ENCODE data around the gene MRPS21. TPM values are rescaled to one million over a fixed set of nuclear protein-coding genes. Genes with fewer than 3 reads are reported as not detected.
"Not testable (repeated sequence)": the region's sequence is repeated elsewhere in the genome, so short reads cannot be mapped to it uniquely, and the experiment has no call there.

Gene MRPS21
- total RNA-seq, 1 donor from 2014 or later, result 83.4 TPM

GRCh38 chr1:150288382-150288781 is 5.3 kb upstream of the MRPS21 start:
- Mint-ChIP-seq H3K4me3 (ENCODE audit: low read depth) (no peak overlapping the region), H3K27me3 (ENCODE audit: low read depth) (no peaks in the 10 kb centered on the region)

GRCh38 chr1:150288822-150289221 is 4.8 kb upstream of the MRPS21 start:
- H3K4me1 Mint-ChIP-seq (ENCODE audit: low read depth), result peaks cover 8% of the 10 kb centered on the region
- intact Hi-C loops (cut with micrococcal nuclease), result no loop called here
- no peak overlapping the region for H3K27ac Mint-ChIP-seq
- no peak overlapping the region for H3K4me3 Mint-ChIP-seq (ENCODE audit: low read depth)
- no peaks in the 10 kb centered on the region for H3K9me3 Mint-ChIP-seq
- DNase-seq (ENCODE audit: low spot score), result no peak
- H3K27me3 Mint-ChIP-seq (ENCODE audit: low read depth), result no peaks in the 10 kb centered on the region
- no peaks in the 10 kb centered on the region for H3K36me3 Mint-ChIP-seq (ENCODE audit: low read depth)

More at GRCh38 chr1:150288382-150288781, 5.3 kb upstream of the MRPS21 start:
- Mint-ChIP-seq H3K27ac (no peak overlapping the region), H3K36me3 (ENCODE audit: low read depth) (no peaks in the 10 kb centered on the region), H3K4me1 (ENCODE audit: low read depth) (peaks cover 6% of the 10 kb centered on the region), H3K9me3 (no peaks in the 10 kb centered on the region)
- DNase-seq (ENCODE audit: low spot score), result no peak
- intact Hi-C loops (cut with micrococcal nuclease), result no loop called here

- Mint-ChIP-seq H3K36me3 (ENCODE audit: low read depth) (peaks cover 38% of the 10 kb centered on the region), H3K4me3 (ENCODE audit: low read depth) (peak overlapping the region; percentile 35)
Observed at GRCh38 chr1:150295476-150295875, 1.8 kb downstream of the MRPS21 start.

GRCh38 chr1:150299716-150300115 is 6.1 kb downstream of the MRPS21 start:
- Mint-ChIP-seq H3K4me1 (ENCODE audit: low read depth) (peaks cover 13% of the 10 kb centered on the region), H3K36me3 (ENCODE audit: low read depth) (peaks cover 59% of the 10 kb centered on the region), H3K9me3 (no peaks in the 10 kb centered on the region), H3K27me3 (ENCODE audit: low read depth) (no peaks in the 10 kb centered on the region), H3K4me3 (ENCODE audit: low read depth) (no peak overlapping the region), H3K27ac (no peak overlapping the region)
- intact Hi-C loops (cut with micrococcal nuclease), result no loop called here
- DNase-seq (ENCODE audit: low spot score), result no peak

More at GRCh38 chr1:150295476-150295875, 1.8 kb downstream of the MRPS21 start:
- DNase-seq (ENCODE audit: low spot score), result no peak
- peaks cover 21% of the 10 kb centered on the region for H3K4me1 Mint-ChIP-seq (ENCODE audit: low read depth)
- no peaks in the 10 kb centered on the region for H3K9me3 Mint-ChIP-seq
- no peak overlapping the region for H3K27ac Mint-ChIP-seq
- no peaks in the 10 kb centered on the region for H3K27me3 Mint-ChIP-seq (ENCODE audit: low read depth)
- intact Hi-C loops (cut with micrococcal nuclease), result no loop called here

GRCh38 chr1:150302338-150302737 is 8.7 kb downstream of the MRPS21 start:
- Mint-ChIP-seq H3K4me1 (ENCODE audit: low read depth) (no peaks in the 10 kb centered on the region), H3K36me3 (ENCODE audit: low read depth) (peaks cover 46% of the 10 kb centered on the region), H3K4me3 (ENCODE audit: low read depth) (no peak overlapping the region), H3K27me3 (ENCODE audit: low read depth) (no peaks in the 10 kb centered on the region), H3K9me3 (no peaks in the 10 kb centered on the region), H3K27ac (no peak overlapping the region)
- intact Hi-C loops (cut with micrococcal nuclease), result no loop called here
- DNase-seq (ENCODE audit: low spot score), result no peak

- Mint-ChIP-seq H3K4me1 (ENCODE audit: low read depth) (no peaks in the 10 kb centered on the region), H3K27me3 (ENCODE audit: low read depth) (no peaks in the 10 kb centered on the region), H3K36me3 (ENCODE audit: low read depth) (peaks cover 44% of the 10 kb centered on the region), H3K27ac (no peak overlapping the region), H3K4me3 (ENCODE audit: low read depth) (no peak overlapping the region), H3K9me3 (no peaks in the 10 kb centered on the region)
- intact Hi-C loops (cut with micrococcal nuclease), result no loop called here
- DNase-seq (ENCODE audit: low spot score), result no peak
Observed at GRCh38 chr1:150302902-150303301, 9.2 kb downstream of the MRPS21 start.

- intact Hi-C loops (cut with micrococcal nuclease), result not testable (repeated sequence)
Observed at GRCh38 chr1:150308585-150308984, 14.9 kb downstream of the MRPS21 start.

GRCh38 chr1:150309758-150310508 is 16.3 kb downstream of the MRPS21 start:
- intact Hi-C loops (cut with micrococcal nuclease), result no loop called here
- no peaks in the 10 kb centered on the region for H3K9me3 Mint-ChIP-seq
- H3K4me3 Mint-ChIP-seq (ENCODE audit: low read depth), result no peak overlapping the region
- H3K36me3 Mint-ChIP-seq (ENCODE audit: low read depth), result peaks cover 18% of the 10 kb centered on the region
- H3K4me1 Mint-ChIP-seq (ENCODE audit: low read depth), result no peaks in the 10 kb centered on the region
- no peak overlapping the region for H3K27ac Mint-ChIP-seq
- no peaks in the 10 kb centered on the region for H3K27me3 Mint-ChIP-seq (ENCODE audit: low read depth)
- no peak for DNase-seq (ENCODE audit: low spot score)

More at GRCh38 chr1:150308585-150308984, 14.9 kb downstream of the MRPS21 start:
- not testable (repeated sequence) for H3K4me1 Mint-ChIP-seq (ENCODE audit: low read depth); DNase-seq (ENCODE audit: low spot score); H3K27me3 Mint-ChIP-seq (ENCODE audit: low read depth); H3K9me3 Mint-ChIP-seq; H3K27ac Mint-ChIP-seq; H3K4me3 Mint-ChIP-seq (ENCODE audit: low read depth)
- peaks cover 19% of the 10 kb centered on the region for H3K36me3 Mint-ChIP-seq (ENCODE audit: low read depth)

- DNase-seq (ENCODE audit: low spot score), result no peak
- Mint-ChIP-seq H3K4me1 (ENCODE audit: low read depth) (no peaks in the 10 kb centered on the region), H3K9me3 (no peaks in the 10 kb centered on the region), H3K36me3 (ENCODE audit: low read depth) (peaks cover 13% of the 10 kb centered on the region), H3K27ac (no peak overlapping the region), H3K27me3 (ENCODE audit: low read depth) (no peaks in the 10 kb centered on the region), H3K4me3 (ENCODE audit: low read depth) (no peak overlapping the region)
- intact Hi-C loops (cut with micrococcal nuclease), result no loop called here
Observed at GRCh38 chr1:150311762-150312161, 18.1 kb downstream of the MRPS21 start.

- H3K4me1 Mint-ChIP-seq (ENCODE audit: low read depth); intact Hi-C loops (cut with micrococcal nuclease); H3K36me3 Mint-ChIP-seq (ENCODE audit: low read depth); H3K4me3 Mint-ChIP-seq (ENCODE audit: low read depth); H3K27ac Mint-ChIP-seq; H3K27me3 Mint-ChIP-seq (ENCODE audit: low read depth); H3K9me3 Mint-ChIP-seq; DNase-seq (ENCODE audit: low spot score): not testable (repeated sequence)
Observed at GRCh38 chr1:150314691-150315090, 21.0 kb downstream of the MRPS21 start.

GRCh38 chr1:150320667-150320978 is 27.0 kb downstream of the MRPS21 start:
- Mint-ChIP-seq H3K4me1 (ENCODE audit: low read depth) (peaks cover 12% of the 10 kb centered on the region), H3K9me3 (no peaks in the 10 kb centered on the region), H3K27me3 (ENCODE audit: low read depth) (no peaks in the 10 kb centered on the region), H3K27ac (peak overlapping the region; percentile 99), H3K4me3 (ENCODE audit: low read depth) (peak overlapping the region; percentile 100), H3K36me3 (ENCODE audit: low read depth) (peaks cover 33% of the 10 kb centered on the region)
- DNase-seq (ENCODE audit: low spot score), result no peak
- intact Hi-C loops (cut with micrococcal nuclease), result no loop called here

GRCh38 chr1:150321826-150322166 is 28.1 kb downstream of the MRPS21 start:
- Mint-ChIP-seq H3K4me3 (ENCODE audit: low read depth) (peak overlapping the region; percentile 100), H3K27ac (peak overlapping the region; percentile 99), H3K9me3 (no peaks in the 10 kb centered on the region), H3K27me3 (ENCODE audit: low read depth) (no peaks in the 10 kb centered on the region), H3K4me1 (ENCODE audit: low read depth) (peaks cover 18% of the 10 kb centered on the region), H3K36me3 (ENCODE audit: low read depth) (peaks cover 45% of the 10 kb centered on the region)
- intact Hi-C loops (cut with micrococcal nuclease), result loop anchor here (1.0 kb wide), 3 partner anchors 42 to 87 kb away; no protein-coding TSS in a partner anchor
- no peak for DNase-seq (ENCODE audit: low spot score)

GRCh38 chr1:150322310-150322709 is 28.6 kb downstream of the MRPS21 start:
- H3K27me3 Mint-ChIP-seq (ENCODE audit: low read depth), result no peaks in the 10 kb centered on the region
- H3K36me3 Mint-ChIP-seq (ENCODE audit: low read depth), result peaks cover 50% of the 10 kb centered on the region
- peak overlapping the region; percentile 100 for H3K4me3 Mint-ChIP-seq (ENCODE audit: low read depth)
- peak overlapping the region; percentile 99 for H3K27ac Mint-ChIP-seq
- H3K4me1 Mint-ChIP-seq (ENCODE audit: low read depth), result peaks cover 18% of the 10 kb centered on the region
- DNase-seq (ENCODE audit: low spot score), result no peak
- intact Hi-C loops (cut with micrococcal nuclease), result no loop called here
- H3K9me3 Mint-ChIP-seq, result no peaks in the 10 kb centered on the region
